HCT116 (cell line): ENCODE measurements around the gene MINDY4.

Experiments
- CEBPB ChIP-seq: IDR thresholded peaks from 2 replicates; pipeline ENCODE4 v1.6.1; 2012; ENCODE audit warnings: low read depth
- EZH2 ChIP-seq: fragments of 200-600 bp; sonication (generic); IDR thresholded peaks from 2 replicates; pipeline ENCODE4 v1.6.1; 2017; ENCODE audit warnings: antibody characterized with exemption, mixed run types
- EZH2phosphoT487 ChIP-seq: fragments of 200-600 bp; IDR thresholded peaks from 2 replicates; pipeline ENCODE4 v1.6.1; 2018; ENCODE audit warnings: antibody characterized with exemption, borderline replicate concordance
- JUND ChIP-seq: IDR thresholded peaks from 2 replicates; pipeline ENCODE4 v1.6.1; 2012
- POLR2A ChIP-seq: IDR thresholded peaks from 2 replicates; pipeline ENCODE4 v1.7.0; 2011; ENCODE audit warnings: borderline replicate concordance; ENCODE audit not compliant: insufficient read depth, insufficient read length; ENCODE audit errors: extremely low read depth
- POLR2AphosphoS5 ChIP-seq: IDR thresholded peaks from 2 replicates; pipeline ENCODE4 v1.6.1; 2011; ENCODE audit warnings: mild to moderate bottlenecking, low read depth, low read length, moderate library complexity
- SIN3A ChIP-seq: IDR thresholded peaks from 2 replicates; pipeline ENCODE4 v1.6.1; 2012; ENCODE audit warnings: low read depth
- SP1 ChIP-seq: IDR thresholded peaks from 2 replicates; pipeline ENCODE4 v1.6.1; 2012; ENCODE audit warnings: low read depth
- TF ChIP-seq, protein P1 (sequence below), 3 experiments: fragments of 200-600 bp in 1 of 3; sonication (generic) in 1 of 3; IDR thresholded peaks in 2 of 3; conservative IDR thresholded peaks in 1 of 3; 2 replicates each; pipeline ENCODE4 v1.5.1; 2012 to 2017; ENCODE audit warnings: low read depth in 2 of 3, low read length in 2 of 3, antibody characterized with exemption in 1 of 3, borderline replicate concordance in 1 of 3, control low read depth in 1 of 3, mild to moderate bottlenecking in 1 of 3, mixed read lengths in 1 of 3, mixed run types in 1 of 3, moderate library complexity in 1 of 3; ENCODE audit not compliant: insufficient read depth in 1 of 3
- TF ChIP-seq, protein P2 (sequence below): IDR thresholded peaks from 2 replicates; pipeline ENCODE4 v1.6.1; 2012

DNA sequence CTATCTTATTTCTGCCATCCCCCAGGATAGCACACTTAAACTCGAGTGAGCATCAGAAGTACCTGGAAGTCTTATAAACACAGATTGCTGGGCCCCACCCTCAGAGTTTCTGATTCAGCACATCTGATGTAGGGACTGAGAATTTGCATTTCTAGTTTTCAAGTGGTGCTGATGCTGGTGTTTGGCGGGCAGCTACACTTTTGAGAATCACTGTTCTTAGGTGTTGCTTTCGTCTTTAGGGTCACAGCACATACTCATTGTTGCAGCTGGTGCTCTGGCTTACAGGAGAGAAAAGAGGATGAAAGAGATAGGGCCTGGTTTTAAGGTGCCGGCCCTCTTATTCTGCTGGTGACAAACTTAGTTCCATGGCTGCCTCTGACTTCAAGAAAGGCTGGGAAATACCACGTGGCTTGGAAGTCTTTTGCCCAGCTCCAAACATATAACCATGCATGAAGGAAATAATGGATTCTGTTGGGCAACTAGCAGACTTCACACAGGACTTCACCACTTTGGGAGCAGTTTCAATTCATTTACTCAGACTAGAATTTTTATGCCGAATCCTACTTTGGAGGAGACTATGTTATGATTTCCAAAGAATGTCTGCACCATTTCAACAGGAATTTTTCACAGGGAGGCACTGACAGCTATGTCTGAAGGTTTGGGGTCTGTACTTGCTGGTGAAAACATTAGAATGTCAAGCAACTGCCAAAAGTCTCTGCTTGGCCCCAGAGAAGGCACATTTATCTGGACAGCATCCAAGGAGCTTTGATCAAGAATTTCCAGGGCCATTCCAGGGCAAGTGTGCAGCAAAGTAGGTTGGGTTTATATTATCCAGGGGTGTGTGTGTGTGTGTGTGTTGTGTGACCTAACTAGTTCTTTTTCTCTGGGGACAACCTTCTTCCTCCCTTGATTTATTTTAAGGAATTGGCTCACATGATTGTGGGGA, 6.9 kb upstream of the MINDY4 start:
- TF ChIP-seq, protein P1, sequence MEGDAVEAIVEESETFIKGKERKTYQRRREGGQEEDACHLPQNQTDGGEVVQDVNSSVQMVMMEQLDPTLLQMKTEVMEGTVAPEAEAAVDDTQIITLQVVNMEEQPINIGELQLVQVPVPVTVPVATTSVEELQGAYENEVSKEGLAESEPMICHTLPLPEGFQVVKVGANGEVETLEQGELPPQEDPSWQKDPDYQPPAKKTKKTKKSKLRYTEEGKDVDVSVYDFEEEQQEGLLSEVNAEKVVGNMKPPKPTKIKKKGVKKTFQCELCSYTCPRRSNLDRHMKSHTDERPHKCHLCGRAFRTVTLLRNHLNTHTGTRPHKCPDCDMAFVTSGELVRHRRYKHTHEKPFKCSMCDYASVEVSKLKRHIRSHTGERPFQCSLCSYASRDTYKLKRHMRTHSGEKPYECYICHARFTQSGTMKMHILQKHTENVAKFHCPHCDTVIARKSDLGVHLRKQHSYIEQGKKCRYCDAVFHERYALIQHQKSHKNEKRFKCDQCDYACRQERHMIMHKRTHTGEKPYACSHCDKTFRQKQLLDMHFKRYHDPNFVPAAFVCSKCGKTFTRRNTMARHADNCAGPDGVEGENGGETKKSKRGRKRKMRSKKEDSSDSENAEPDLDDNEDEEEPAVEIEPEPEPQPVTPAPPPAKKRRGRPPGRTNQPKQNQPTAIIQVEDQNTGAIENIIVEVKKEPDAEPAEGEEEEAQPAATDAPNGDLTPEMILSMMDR (IDR thresholded peaks at IDR 0.05 in 2 of 3, conservative IDR thresholded peaks at IDR 0.05 in 1 of 3; ENCODE audit: borderline replicate concordance in 1 of 3, insufficient read depth in 1 of 3, low read depth in 2 of 3, low read length in 2 of 3), result no peak
- TF ChIP-seq POLR2A (no peak), CEBPB (no peak), POLR2AphosphoS5 (no peak), EZH2 (no peak), SP1 (no peak), JUND (no peak), EZH2phosphoT487 (no peak), SIN3A (no peak)
- TF ChIP-seq, protein P2, sequence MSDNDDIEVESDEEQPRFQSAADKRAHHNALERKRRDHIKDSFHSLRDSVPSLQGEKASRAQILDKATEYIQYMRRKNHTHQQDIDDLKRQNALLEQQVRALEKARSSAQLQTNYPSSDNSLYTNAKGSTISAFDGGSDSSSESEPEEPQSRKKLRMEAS, result no peak
